ENCODE results near the gene ARID3B. TPM values are rescaled to one million over a fixed set of nuclear protein-coding genes. Genes with fewer than 3 reads are reported as not detected.

The ARID3B gene
- polyA plus RNA-seq, 1 of the 3 experiments (the other 2 are of a cell fraction), result 3.0 TPM

DNA sequence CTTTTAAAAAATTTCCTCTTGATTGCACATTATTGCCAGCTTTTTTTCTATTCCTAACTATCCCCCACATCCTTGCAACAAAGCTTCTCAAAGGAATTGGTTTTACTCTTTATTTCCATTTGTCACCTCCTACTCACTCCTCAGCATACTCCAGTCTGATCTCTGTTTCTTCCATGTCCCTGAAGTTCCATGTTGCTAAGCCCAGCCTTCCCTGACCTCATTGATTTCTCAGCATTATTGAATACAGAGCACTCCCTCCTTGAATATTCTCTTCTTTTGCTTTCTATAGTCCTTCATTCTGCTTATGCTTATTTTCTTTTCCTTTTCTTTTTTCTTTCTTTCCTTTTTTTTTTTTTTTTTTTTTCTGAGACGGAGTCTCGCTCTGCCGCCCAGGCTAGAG is 10.7 kb downstream of the ARID3B start (continued):
- TF ChIP-seq, protein P1, sequence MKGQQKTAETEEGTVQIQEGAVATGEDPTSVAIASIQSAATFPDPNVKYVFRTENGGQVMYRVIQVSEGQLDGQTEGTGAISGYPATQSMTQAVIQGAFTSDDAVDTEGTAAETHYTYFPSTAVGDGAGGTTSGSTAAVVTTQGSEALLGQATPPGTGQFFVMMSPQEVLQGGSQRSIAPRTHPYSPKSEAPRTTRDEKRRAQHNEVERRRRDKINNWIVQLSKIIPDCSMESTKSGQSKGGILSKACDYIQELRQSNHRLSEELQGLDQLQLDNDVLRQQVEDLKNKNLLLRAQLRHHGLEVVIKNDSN (IDR thresholded peaks at IDR 0.05; ENCODE audit: borderline replicate concordance, low read depth), result no peak
- TF ChIP-seq RCOR1 (IDR thresholded peaks at IDR 0.05; ENCODE audit: low read length) (no peak), YY1 (IDR thresholded peaks at IDR 0.05; ENCODE audit: low read depth) (no peak), TEAD4 (IDR thresholded peaks at IDR 0.05; ENCODE audit: borderline replicate concordance, insufficient read depth) (no peak)
- TF ChIP-seq, protein P2, sequence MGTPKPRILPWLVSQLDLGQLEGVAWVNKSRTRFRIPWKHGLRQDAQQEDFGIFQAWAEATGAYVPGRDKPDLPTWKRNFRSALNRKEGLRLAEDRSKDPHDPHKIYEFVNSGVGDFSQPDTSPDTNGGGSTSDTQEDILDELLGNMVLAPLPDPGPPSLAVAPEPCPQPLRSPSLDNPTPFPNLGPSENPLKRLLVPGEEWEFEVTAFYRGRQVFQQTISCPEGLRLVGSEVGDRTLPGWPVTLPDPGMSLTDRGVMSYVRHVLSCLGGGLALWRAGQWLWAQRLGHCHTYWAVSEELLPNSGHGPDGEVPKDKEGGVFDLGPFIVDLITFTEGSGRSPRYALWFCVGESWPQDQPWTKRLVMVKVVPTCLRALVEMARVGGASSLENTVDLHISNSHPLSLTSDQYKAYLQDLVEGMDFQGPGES (IDR thresholded peaks at IDR 0.05; ENCODE audit: low read depth, low read length), result no peak

DNA sequence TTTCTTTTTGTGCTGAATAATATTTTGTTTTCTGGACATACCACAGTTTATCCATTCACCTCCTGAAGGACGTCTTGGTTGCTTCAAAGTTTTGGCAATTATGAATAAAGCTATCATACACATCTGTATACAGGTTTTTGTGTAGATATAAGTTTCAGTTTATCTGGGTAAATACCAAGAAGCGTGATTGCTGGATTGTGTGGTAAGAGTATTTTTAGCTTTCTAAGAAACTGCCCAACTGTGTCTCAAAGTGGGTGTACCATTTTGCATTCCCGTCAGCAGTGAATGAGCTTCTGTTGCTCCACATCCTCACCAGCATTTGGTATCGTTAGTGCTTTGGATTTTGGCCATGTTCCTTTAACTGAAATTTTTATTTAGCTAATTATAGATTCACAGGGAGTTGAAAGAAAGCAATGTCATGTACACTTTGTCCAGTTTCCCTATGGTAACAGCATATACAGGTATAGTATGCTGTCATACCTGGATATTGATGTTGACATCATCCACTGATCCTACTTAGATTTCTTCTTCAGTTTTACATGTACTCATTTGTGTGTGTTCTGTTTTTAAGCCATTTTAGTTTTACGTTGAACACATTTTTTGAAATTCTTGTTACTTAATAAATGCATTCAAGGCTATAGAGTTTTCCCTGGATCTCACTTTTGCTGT is 11.9 kb downstream of the ARID3B start:
- Histone ChIP-seq H3K4me3 (ENCODE audit: low read depth in 2 of 2, low read length in 1 of 2) (no peak overlapping the region), H3K27me3 (ENCODE audit: insufficient read depth) (no peaks in the 10 kb centered on the region), H4K20me1 (ENCODE audit: insufficient read depth) (peaks cover 28% of the 10 kb centered on the region), H3K27ac (ENCODE audit: low read depth in 2 of 2, low read length in 1 of 2) (no peak overlapping the region), H3F3A (replicated peaks; ENCODE audit: insufficient read depth) (no peaks in the 10 kb centered on the region), H3K4me1 (ENCODE audit: control insufficient read depth in 1 of 2, insufficient read depth in 2 of 2, low read depth in 1 of 2, low read length in 1 of 2) (peaks cover 0 to 2% of the 10 kb centered on the region in 2 experiments; a peak in 1 of 4 replicates), H3K9me3 (no peaks in the 10 kb centered on the region), H3K9me2 (no peaks in the 10 kb centered on the region), H2AFZ (ENCODE audit: low read depth) (no peak overlapping the region), H3K36me3 (replicated peaks in 1 of 2; ENCODE audit: control insufficient read depth in 1 of 2, insufficient read depth in 2 of 2, low read length in 1 of 2) (peaks cover 5 to 6% of the 10 kb centered on the region in 2 experiments), H3K9ac (no peak overlapping the region), H3K79me2 (ENCODE audit: insufficient read depth) (peaks cover 12% of the 10 kb centered on the region), H3K4me2 (no peak overlapping the region)
- ChIA-PET POLR2A (no interaction called here), CTCF (interaction anchor here (1.0 to 1.4 kb wide), 3 partner anchors 16 to 216 kb away, joined by 3 to 5 read pairs (median 4); no protein-coding TSS in a partner anchor)
- no peak for TF ChIP-seq FOXJ3 (CRISPR knock-in tag; IDR thresholded peaks at IDR 0.05)
- TF ChIP-seq POLR2AphosphoS5 (IDR thresholded peaks at IDR 0.05; ENCODE audit: low read depth, low read length), result no peak
- no peak for TF ChIP-seq NFIC (IDR thresholded peaks at IDR 0.05; ENCODE audit: borderline replicate concordance)
- TF ChIP-seq RCOR1 (IDR thresholded peaks at IDR 0.05; ENCODE audit: low read length), result no peak
- no peak for TF ChIP-seq FOXM1 (IDR thresholded peaks at IDR 0.05; ENCODE audit: low read depth)
- TF ChIP-seq, protein P2 (IDR thresholded peaks at IDR 0.05; ENCODE audit: low read depth, low read length), result no peak
- TF ChIP-seq, protein P3, sequence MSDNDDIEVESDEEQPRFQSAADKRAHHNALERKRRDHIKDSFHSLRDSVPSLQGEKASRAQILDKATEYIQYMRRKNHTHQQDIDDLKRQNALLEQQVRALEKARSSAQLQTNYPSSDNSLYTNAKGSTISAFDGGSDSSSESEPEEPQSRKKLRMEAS (IDR thresholded peaks at IDR 0.05; ENCODE audit: low read depth), result no peak
- TF ChIP-seq MXI1 (IDR thresholded peaks at IDR 0.05; ENCODE audit: low read depth, low read length), result no peak
- TF ChIP-seq, protein P4, sequence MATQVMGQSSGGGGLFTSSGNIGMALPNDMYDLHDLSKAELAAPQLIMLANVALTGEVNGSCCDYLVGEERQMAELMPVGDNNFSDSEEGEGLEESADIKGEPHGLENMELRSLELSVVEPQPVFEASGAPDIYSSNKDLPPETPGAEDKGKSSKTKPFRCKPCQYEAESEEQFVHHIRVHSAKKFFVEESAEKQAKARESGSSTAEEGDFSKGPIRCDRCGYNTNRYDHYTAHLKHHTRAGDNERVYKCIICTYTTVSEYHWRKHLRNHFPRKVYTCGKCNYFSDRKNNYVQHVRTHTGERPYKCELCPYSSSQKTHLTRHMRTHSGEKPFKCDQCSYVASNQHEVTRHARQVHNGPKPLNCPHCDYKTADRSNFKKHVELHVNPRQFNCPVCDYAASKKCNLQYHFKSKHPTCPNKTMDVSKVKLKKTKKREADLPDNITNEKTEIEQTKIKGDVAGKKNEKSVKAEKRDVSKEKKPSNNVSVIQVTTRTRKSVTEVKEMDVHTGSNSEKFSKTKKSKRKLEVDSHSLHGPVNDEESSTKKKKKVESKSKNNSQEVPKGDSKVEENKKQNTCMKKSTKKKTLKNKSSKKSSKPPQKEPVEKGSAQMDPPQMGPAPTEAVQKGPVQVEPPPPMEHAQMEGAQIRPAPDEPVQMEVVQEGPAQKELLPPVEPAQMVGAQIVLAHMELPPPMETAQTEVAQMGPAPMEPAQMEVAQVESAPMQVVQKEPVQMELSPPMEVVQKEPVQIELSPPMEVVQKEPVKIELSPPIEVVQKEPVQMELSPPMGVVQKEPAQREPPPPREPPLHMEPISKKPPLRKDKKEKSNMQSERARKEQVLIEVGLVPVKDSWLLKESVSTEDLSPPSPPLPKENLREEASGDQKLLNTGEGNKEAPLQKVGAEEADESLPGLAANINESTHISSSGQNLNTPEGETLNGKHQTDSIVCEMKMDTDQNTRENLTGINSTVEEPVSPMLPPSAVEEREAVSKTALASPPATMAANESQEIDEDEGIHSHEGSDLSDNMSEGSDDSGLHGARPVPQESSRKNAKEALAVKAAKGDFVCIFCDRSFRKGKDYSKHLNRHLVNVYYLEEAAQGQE (IDR thresholded peaks at IDR 0.05; ENCODE audit: low read depth, low read length), result no peak
- no peak for TF ChIP-seq GABPA (IDR thresholded peaks at IDR 0.05; ENCODE audit: low read depth)
- TF ChIP-seq, protein P5, sequence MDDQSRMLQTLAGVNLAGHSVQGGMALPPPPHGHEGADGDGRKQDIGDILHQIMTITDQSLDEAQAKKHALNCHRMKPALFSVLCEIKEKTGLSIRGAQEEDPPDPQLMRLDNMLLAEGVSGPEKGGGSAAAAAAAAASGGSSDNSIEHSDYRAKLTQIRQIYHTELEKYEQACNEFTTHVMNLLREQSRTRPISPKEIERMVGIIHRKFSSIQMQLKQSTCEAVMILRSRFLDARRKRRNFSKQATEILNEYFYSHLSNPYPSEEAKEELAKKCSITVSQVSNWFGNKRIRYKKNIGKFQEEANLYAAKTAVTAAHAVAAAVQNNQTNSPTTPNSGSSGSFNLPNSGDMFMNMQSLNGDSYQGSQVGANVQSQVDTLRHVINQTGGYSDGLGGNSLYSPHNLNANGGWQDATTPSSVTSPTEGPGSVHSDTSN (IDR thresholded peaks at IDR 0.05), result no peak
- TF ChIP-seq, protein P6, sequence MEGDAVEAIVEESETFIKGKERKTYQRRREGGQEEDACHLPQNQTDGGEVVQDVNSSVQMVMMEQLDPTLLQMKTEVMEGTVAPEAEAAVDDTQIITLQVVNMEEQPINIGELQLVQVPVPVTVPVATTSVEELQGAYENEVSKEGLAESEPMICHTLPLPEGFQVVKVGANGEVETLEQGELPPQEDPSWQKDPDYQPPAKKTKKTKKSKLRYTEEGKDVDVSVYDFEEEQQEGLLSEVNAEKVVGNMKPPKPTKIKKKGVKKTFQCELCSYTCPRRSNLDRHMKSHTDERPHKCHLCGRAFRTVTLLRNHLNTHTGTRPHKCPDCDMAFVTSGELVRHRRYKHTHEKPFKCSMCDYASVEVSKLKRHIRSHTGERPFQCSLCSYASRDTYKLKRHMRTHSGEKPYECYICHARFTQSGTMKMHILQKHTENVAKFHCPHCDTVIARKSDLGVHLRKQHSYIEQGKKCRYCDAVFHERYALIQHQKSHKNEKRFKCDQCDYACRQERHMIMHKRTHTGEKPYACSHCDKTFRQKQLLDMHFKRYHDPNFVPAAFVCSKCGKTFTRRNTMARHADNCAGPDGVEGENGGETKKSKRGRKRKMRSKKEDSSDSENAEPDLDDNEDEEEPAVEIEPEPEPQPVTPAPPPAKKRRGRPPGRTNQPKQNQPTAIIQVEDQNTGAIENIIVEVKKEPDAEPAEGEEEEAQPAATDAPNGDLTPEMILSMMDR (IDR thresholded peaks at IDR 0.05), result no peak
- no peak for TF ChIP-seq NRF1 (IDR thresholded peaks at IDR 0.05; ENCODE audit: low read depth, low read length)
- TF ChIP-seq RAD21 (IDR thresholded peaks at IDR 0.05; ENCODE audit: low read length), result no peak
- no peak for TF ChIP-seq TCF12 (IDR thresholded peaks at IDR 0.05)
- DNase-seq, result no peak
- 95% methylated on average over 5 of the region's 5 CpGs for WGBS (ENCODE audit: low lambda C conversion rate)

All from SK-N-SH (cell line).